T-helper 9 cell (primary cell): ENCODE results near the gene PHLPP2.

Experiments used
- DNase-seq: peaks from one replicate; pipeline ENCODE4 v3.0.0-alpha.2; 2020
- total RNA-seq, 2 donors: gene quantifications; one replicate each; lab custom pipeline; 2026; lab: John Stamatoyannopoulos, UW

PHLPP2 gene
- total RNA-seq, result 28.0 to 42.2 reads per million in 2 donors

GRCh38 chr16:71724320-71724751, at the start of gene PHLPP2:
Gene PHLPP2 (minus strand): TSS chr16:71724701. CDS start chr16:71714795, 9,906 bp downstream.
- no peak for DNase-seq

- no peak for DNase-seq
Measured at GRCh38 chr16:71771571-71771970, 47.1 kb upstream of the PHLPP2 start.

GRCh38 chr16:71769222-71769621, 44.7 kb upstream of the PHLPP2 start:
- DNase-seq, result no peak

- no peak for DNase-seq
Measured at GRCh38 chr16:71767060-71767900, 42.8 kb upstream of the PHLPP2 start.

- no peak for DNase-seq
Measured at GRCh38 chr16:71762186-71762585, 37.7 kb upstream of the PHLPP2 start.

GRCh38 chr16:71761097-71761496, 36.6 kb upstream of the PHLPP2 start:
- no peak for DNase-seq

- DNase-seq, result no peak
Measured at GRCh38 chr16:71758293-71758760, 33.8 kb upstream of the PHLPP2 start.

- no peak for DNase-seq
Measured at GRCh38 chr16:71754652-71755051, 30.2 kb upstream of the PHLPP2 start.

- DNase-seq, result no peak
Measured at GRCh38 chr16:71754108-71754507, 29.6 kb upstream of the PHLPP2 start.

GRCh38 chr16:71748226-71748625, 23.7 kb upstream of the PHLPP2 start:
- DNase-seq, result no peak

GRCh38 chr16:71746442-71747046, 22.0 kb upstream of the PHLPP2 start:
- DNase-seq, result no peak

GRCh38 chr16:71738855-71739254, 14.4 kb upstream of the PHLPP2 start:
- DNase-seq, result no peak

- no peak for DNase-seq
Measured at GRCh38 chr16:71737501-71737900, 13.0 kb upstream of the PHLPP2 start.

GRCh38 chr16:71734511-71734910, 10.0 kb upstream of the PHLPP2 start:
- no peak for DNase-seq

GRCh38 chr16:71732587-71732986, 8.1 kb upstream of the PHLPP2 start:
- DNase-seq, result no peak

- DNase-seq, result no peak
Measured at GRCh38 chr16:71727551-71728324, 3.2 kb upstream of the PHLPP2 start.

GRCh38 chr16:71726476-71727315, 2.2 kb upstream of the PHLPP2 start:
- no peak for DNase-seq

GRCh38 chr16:71723537-71724319, 773 bp downstream of the PHLPP2 start:
- peak; percentile 76 for DNase-seq

- peak; percentile 53 for DNase-seq
Measured at GRCh38 chr16:71722801-71723536, 1.5 kb downstream of the PHLPP2 start.

- no peak for DNase-seq
Measured at GRCh38 chr16:71721066-71721740, 3.3 kb downstream of the PHLPP2 start.
